Testis (tissue), 3 donors: Measurements from ENCODE around the gene GPR78. TPM values are rescaled to one million over a fixed set of nuclear protein-coding genes. Genes with fewer than 3 reads are reported as not detected.

Experiments
- DNase-seq: peaks from one replicate; pipeline ENCODE4 v3.0.0-alpha.2; 2019
- H3K27ac ChIP-seq, 2 donors: fragments of 200-600 bp; sonication (generic); one replicate each; pipeline ENCODE4 v1.5.1; 2019
- H3K27me3 ChIP-seq: fragments of 200-600 bp; sonication (generic); one replicate; pipeline ENCODE4 v1.5.1; 2019
- H3K36me3 ChIP-seq: fragments of 200-600 bp; sonication (generic); one replicate; pipeline ENCODE4 v1.5.1; 2017; ENCODE audit warnings: low read depth; ENCODE audit errors: missing control alignments
- H3K4me1 ChIP-seq: fragments of 200-600 bp; sonication (generic); one replicate; pipeline ENCODE4 v1.5.1; 2019
- H3K4me3 ChIP-seq, 2 donors: fragments of 200-600 bp; sonication (generic); one replicate each; pipeline ENCODE4 v1.5.1; 2017 to 2019
- H3K9me3 ChIP-seq: fragments of 200-600 bp; sonication (generic); one replicate; pipeline ENCODE4 v1.5.1; 2017
- CTCF ChIP-seq, 3 experiments: fragments of 450-650 bp in 2 of 3; fragments of 200-600 bp in 1 of 3; sonication (generic) in 1 of 3; IDR thresholded peaks; one replicate each; pipeline ENCODE4 v1.5.1; 2016 to 2019; ENCODE audit warnings: antibody characterized with exemption in 3 of 3, mild to moderate bottlenecking in 2 of 3, moderate library complexity in 1 of 3
- POLR2A ChIP-seq: fragments of 450-650 bp; IDR thresholded peaks from one replicate; pipeline ENCODE4 v1.6.1; 2017; ENCODE audit warnings: antibody characterized with exemption, mild to moderate bottlenecking, moderate library complexity
- WGBS, 2 donors: methylation state at CpG; one replicate each; pipeline ENCODE4 v1.1.5; 2018; 5-methylcytosine and 5-hydroxymethylcytosine counted together
- intact Hi-C: fragments of 100-400 bp; cut with DNase I; formaldehyde crosslinking; loops from one replicate; pipeline ENCODE4 v1.15.1; 2023; ENCODE audit warnings: low total_unique reads
- polyA plus RNA-seq: library from polyadenylated mRNA; stranded (reverse); fragments of 350-450 nt; fragmentation: Illumina TruSeq; extraction: RNeasy Lipid Tissue Mini Kit (QIAGEN cat#74804); gene quantifications from one replicate; pipeline ENCODE4 v1.2.3, GENCODE V29; 2014; ENCODE audit warnings: low read depth, low replicate concordance; ENCODE audit not compliant: insufficient read depth
- total RNA-seq, 2 donors: library from RNA; depleted of rRNA; stranded (reverse); fragments of >200 nt; gene quantifications; one replicate each; pipeline ENCODE4 v1.2.3, GENCODE V29; 2016

Gene GPR78
- total and polyA plus RNA-seq, 3 donors from 2014 or later, result 0.34 to 0.99 (median 0.39) TPM

- H3K36me3 ChIP-seq, result no peaks in the 10 kb centered on the region
- no peaks in the 10 kb centered on the region for H3K4me1 ChIP-seq
- no peaks in the 10 kb centered on the region for H3K27me3 ChIP-seq
- TF ChIP-seq CTCF (IDR thresholded peaks at IDR 0.05), result no peak
- TF ChIP-seq POLR2A, result no peak
- H3K27ac ChIP-seq, result no peak overlapping the region
- no peak overlapping the region for H3K4me3 ChIP-seq
- H3K9me3 ChIP-seq, result no peaks in the 10 kb centered on the region
- 76 to 83% methylated on average over 5 of the region's 5 CpGs for WGBS, 2 donors
- intact Hi-C loops, result no loop called here
- DNase-seq, result no peak
Measured at GRCh38 chr4:8568068-8568668, 12.0 kb upstream of the GPR78 start.

- Histone ChIP-seq H3K4me3 (no peak overlapping the region), H3K27ac (no peak overlapping the region), H3K9me3 (no peaks in the 10 kb centered on the region), H3K36me3 (no peaks in the 10 kb centered on the region), H3K4me1 (no peaks in the 10 kb centered on the region), H3K27me3 (no peaks in the 10 kb centered on the region)
- DNase-seq, result no peak
- no peak for TF ChIP-seq POLR2A
- TF ChIP-seq CTCF (IDR thresholded peaks at IDR 0.05), result no peak
- intact Hi-C loops, result no loop called here
- WGBS, 2 donors, result 79 to 82% methylated on average over 1 of the region's 1 CpG
Measured at GRCh38 chr4:8570201-8570600, 10.0 kb upstream of the GPR78 start.

GRCh38 chr4:8571702-8572685, 8.2 kb upstream of the GPR78 start:
- no peaks in the 10 kb centered on the region for H3K36me3 ChIP-seq
- WGBS, 2 donors, result 74 to 78% methylated on average over 6 of the region's 6 CpGs

GRCh38 chr4:8573266-8573665, 6.9 kb upstream of the GPR78 start:
- intact Hi-C loops, result no loop called here
- DNase-seq, result no peak
- Histone ChIP-seq H3K4me3 (no peak overlapping the region), H3K27me3 (no peaks in the 10 kb centered on the region), H3K4me1 (no peaks in the 10 kb centered on the region), H3K27ac (no peak overlapping the region), H3K9me3 (no peaks in the 10 kb centered on the region), H3K36me3 (no peaks in the 10 kb centered on the region)
- TF ChIP-seq POLR2A, result no peak
- TF ChIP-seq CTCF (IDR thresholded peaks at IDR 0.05), result no peak
- WGBS, 2 donors, result 88 to 91% methylated on average over 5 of the region's 5 CpGs

More at GRCh38 chr4:8571702-8572685, 8.2 kb upstream of the GPR78 start:
- H3K27ac ChIP-seq, result no peak overlapping the region
- TF ChIP-seq CTCF (IDR thresholded peaks at IDR 0.05) (no peak), POLR2A (no peak)
- H3K9me3 ChIP-seq, result no peaks in the 10 kb centered on the region
- intact Hi-C loops, result no loop called here
- H3K27me3 ChIP-seq, result no peaks in the 10 kb centered on the region
- no peaks in the 10 kb centered on the region for H3K4me1 ChIP-seq
- no peak for DNase-seq
- no peak overlapping the region for H3K4me3 ChIP-seq
